Activated CD8-positive, alpha-beta memory T cell treated with anti-CD3 and anti-CD28 coated beads, Interleukin-2, amount 10 ng/mL, durations not matched to agents 7 days and 5 days (primary cell): Measurements from ENCODE around the gene PCF11. TPM values are rescaled to one million over a fixed set of nuclear protein-coding genes. Genes with fewer than 3 reads are reported as not detected.

Source experiments
- ATAC-seq: fragments of 150-1000 bp; cut with Tn5 transposase; one replicate; pipeline ENCODE4 v1.10.0; 2021; ENCODE audit warnings: moderate library complexity
- CTCF ChIA-PET: fragments of 350-600 bp; sonication (Branson Sonifier 250); formaldehyde crosslinking; loops from one replicate; lab custom pipeline; 2021; ENCODE audit warnings: antibody characterized with exemption; lab: Charles Lee
- DNase-seq: peaks from one replicate; pipeline ENCODE4 v3.0.0-alpha.2; 2020
- H3K27ac Mint-ChIP-seq: one replicate; pipeline ENCODE4 v1.8.0; 2021; ENCODE audit warnings: mild to moderate bottlenecking, mixed read lengths
- H3K27me3 Mint-ChIP-seq: one replicate; pipeline ENCODE4 v1.8.0; 2021; ENCODE audit warnings: mixed read lengths
- H3K36me3 Mint-ChIP-seq: one replicate; pipeline ENCODE4 v1.8.0; 2021; ENCODE audit warnings: mild to moderate bottlenecking, mixed read lengths
- H3K4me1 Mint-ChIP-seq: one replicate; pipeline ENCODE4 v1.8.0; 2021; ENCODE audit warnings: mixed read lengths
- H3K4me3 Mint-ChIP-seq: one replicate; pipeline ENCODE4 v1.8.0; 2021; ENCODE audit warnings: mild to moderate bottlenecking, moderate library complexity, mixed read lengths
- H3K9me3 Mint-ChIP-seq: one replicate; pipeline ENCODE4 v1.8.0; 2022; ENCODE audit warnings: low read depth, mixed read lengths
- total RNA-seq, 2 experiments: library from RNA; stranded (reverse); gene quantifications; one replicate each; pipeline ENCODE4 v1.2.3, GENCODE V29; 2021

The PCF11 gene
- 10 to 100 TPM; 71.6 to 85.0 TPM for total RNA-seq

- CTCF ChIA-PET: interaction anchor here (0.9 to 2.7 kb wide), 10 partner anchors 40 to 290 kb away, joined by 3 to 11 read pairs (median 5); partner anchors contain the start of genes DDIAS, PRCP and RAB30
- Mint-ChIP-seq H3K36me3 (peaks cover 43% of the 10 kb centered on the region), H3K27me3 (no peaks in the 10 kb centered on the region), H3K9me3 (no peaks in the 10 kb centered on the region), H3K4me3 (peak within 1 kb of the TSS; percentile 100), H3K4me1 (peaks cover 37% of the 10 kb centered on the region), H3K27ac (peak within 1 kb of the TSS; percentile 99)
- no peak for DNase-seq
- peak; percentile 24 for ATAC-seq
Observed at GRCh38 chr11:83156996-83157593, at the start of gene PCF11. PCF11 (plus strand) TSS chr11:83157131; CDS start chr11:83157440, 309 bp downstream.

- no peaks in the 10 kb centered on the region for H3K9me3 Mint-ChIP-seq
- no peak for ATAC-seq
- no peak overlapping the region for H3K27ac Mint-ChIP-seq
- no peaks in the 10 kb centered on the region for H3K27me3 Mint-ChIP-seq
- no peak for DNase-seq
- CTCF ChIA-PET: interaction anchor here (1.6 kb wide), 1 partner anchor 17 kb away, joined by 4 read pairs; no protein-coding TSS in a partner anchor
- no peak overlapping the region for H3K4me3 Mint-ChIP-seq
- H3K4me1 Mint-ChIP-seq: peaks cover 28% of the 10 kb centered on the region
- peaks cover 9% of the 10 kb centered on the region for H3K36me3 Mint-ChIP-seq
Observed at GRCh38 chr11:83112886-83113285, 44.0 kb upstream of the PCF11 start.

DNA sequence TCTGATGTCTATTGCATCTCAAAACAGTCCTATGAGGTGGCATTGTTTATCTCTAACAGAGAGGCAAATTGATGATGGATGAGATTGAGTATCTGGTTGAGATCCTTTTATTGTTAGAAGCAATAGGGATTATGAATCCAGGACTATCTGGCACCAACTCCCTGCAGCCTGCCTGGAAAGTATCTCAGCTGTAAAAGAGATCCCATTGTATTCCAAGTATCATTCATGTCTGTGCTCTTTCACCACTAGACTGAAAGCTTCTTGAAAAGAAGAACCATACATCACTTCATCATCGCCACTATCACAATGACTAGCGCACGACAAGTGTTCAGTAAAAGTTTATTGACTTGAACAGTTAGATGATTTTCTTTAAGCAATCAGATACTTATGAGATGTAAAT, 41.9 kb upstream of the PCF11 start:
- H3K27ac Mint-ChIP-seq: no peak overlapping the region
- H3K9me3 Mint-ChIP-seq: no peaks in the 10 kb centered on the region
- H3K4me3 Mint-ChIP-seq: no peak overlapping the region

DNA sequence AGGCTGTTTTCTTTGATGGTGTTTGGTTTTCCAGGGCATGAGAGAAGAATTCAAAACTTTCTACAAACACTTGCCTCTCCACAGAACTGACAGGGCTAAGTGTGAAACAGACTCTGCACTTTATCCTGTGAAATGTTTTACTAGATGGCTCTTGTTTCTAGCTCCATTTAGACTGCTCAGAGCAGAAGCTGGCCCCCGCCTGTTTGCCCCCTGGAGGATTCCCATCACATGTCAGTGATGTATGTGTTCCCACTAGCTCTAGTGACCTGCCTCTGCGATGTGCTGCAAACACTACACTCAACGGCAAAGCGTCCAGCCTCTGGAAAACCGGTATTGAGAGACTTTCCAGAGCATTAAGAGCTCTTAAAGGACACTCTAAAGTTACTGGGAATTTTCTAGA, 41.4 kb upstream of the PCF11 start:
- H3K4me3 Mint-ChIP-seq: peak overlapping the region; percentile 56
- peaks cover 9% of the 10 kb centered on the region for H3K36me3 Mint-ChIP-seq
- ATAC-seq (no peak), DNase-seq (no peak)
- no peaks in the 10 kb centered on the region for H3K9me3 Mint-ChIP-seq
- peaks cover 41% of the 10 kb centered on the region for H3K4me1 Mint-ChIP-seq
- no peaks in the 10 kb centered on the region for H3K27me3 Mint-ChIP-seq
- H3K27ac Mint-ChIP-seq: peak overlapping the region; percentile 57
- CTCF ChIA-PET: interaction anchor here (0.7 to 0.9 kb wide), 2 partner anchors 8 to 1150 kb away, joined by 3 to 4 read pairs; no protein-coding TSS in a partner anchor

More for the DNA sequence above, 41.9 kb upstream of the PCF11 start:
- Mint-ChIP-seq H3K36me3 (peaks cover 9% of the 10 kb centered on the region), H3K4me1 (peaks cover 41% of the 10 kb centered on the region), H3K27me3 (no peaks in the 10 kb centered on the region)
- no peak for DNase-seq
- CTCF ChIA-PET: interaction anchor here (0.9 kb wide), 1 partner anchor 8 kb away, joined by 4 read pairs; no protein-coding TSS in a partner anchor
- ATAC-seq: no peak

DNA sequence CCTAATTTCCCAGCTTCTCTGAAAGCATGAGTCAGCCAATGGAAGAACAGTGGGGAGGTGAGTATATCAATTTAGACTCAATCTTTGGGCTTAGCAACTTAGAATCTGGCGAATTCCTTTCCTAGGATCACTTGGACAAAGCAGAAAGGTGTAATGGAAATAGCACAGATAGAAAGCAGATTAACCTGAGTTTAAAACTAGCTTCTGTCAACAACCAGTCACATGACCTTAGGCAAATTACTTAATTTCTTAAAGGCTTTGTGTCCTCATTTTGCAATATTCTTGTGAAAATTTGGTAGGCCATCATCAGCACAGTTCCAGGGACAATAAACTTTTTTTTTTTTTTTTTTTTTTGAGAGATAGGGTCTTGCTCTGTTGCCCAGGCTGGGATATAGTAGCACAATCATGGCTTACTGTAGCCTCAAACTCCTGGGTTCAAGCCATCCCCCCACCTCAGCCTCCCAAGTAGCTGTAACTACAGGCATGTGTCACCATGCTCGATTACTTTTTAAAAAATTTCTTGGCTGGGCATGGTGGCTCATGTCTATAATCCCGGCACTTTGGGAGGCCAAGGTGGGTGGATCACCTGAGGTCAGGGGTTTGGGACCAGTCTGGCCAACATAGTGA, 40.8 kb upstream of the PCF11 start:
- peaks cover 41% of the 10 kb centered on the region for H3K4me1 Mint-ChIP-seq
- H3K27ac Mint-ChIP-seq: peak overlapping the region; percentile 93
- H3K36me3 Mint-ChIP-seq: peaks cover 5% of the 10 kb centered on the region
- H3K4me3 Mint-ChIP-seq: peak overlapping the region; percentile 80
- CTCF ChIA-PET: interaction anchor here (0.7 to 3.0 kb wide), 3 partner anchors 9 to 1149 kb away, joined by 3 to 11 read pairs (median 4); partner anchors contain the start of gene PCF11
- no peak for ATAC-seq
- no peaks in the 10 kb centered on the region for H3K9me3 Mint-ChIP-seq
- DNase-seq: no peak
- H3K27me3 Mint-ChIP-seq: no peaks in the 10 kb centered on the region

DNA sequence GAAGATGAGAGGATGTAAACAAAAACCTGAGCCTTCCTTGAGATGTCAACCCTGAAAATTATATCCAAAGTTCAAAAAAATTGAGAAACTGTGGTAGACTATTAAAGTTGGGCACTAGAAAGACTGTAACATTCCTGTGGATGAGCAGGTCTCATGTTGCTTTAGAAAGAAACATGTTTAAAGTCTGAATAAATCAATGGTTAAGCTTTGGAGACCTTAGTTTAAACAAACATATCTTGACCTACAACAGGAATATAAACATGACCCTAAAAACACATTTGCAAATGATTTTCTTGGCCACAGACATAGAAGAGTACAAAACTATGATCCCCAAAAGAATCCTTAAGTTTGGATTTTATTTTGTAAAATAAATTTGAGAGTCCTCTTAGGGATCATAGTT, 38.1 kb upstream of the PCF11 start:
- H3K27ac Mint-ChIP-seq: peak overlapping the region; percentile 64
- CTCF ChIA-PET: interaction anchor here (1.0 to 3.0 kb wide), 2 partner anchors 37 to 57 kb away, joined by 3 to 11 read pairs; partner anchors contain the start of gene PCF11
- no peak for ATAC-seq

GRCh38 chr11:83119216-83119615, 37.7 kb upstream of the PCF11 start:
- CTCF ChIA-PET: no interaction called here
- ATAC-seq: no peak
- peaks cover 55% of the 10 kb centered on the region for H3K4me1 Mint-ChIP-seq
- H3K9me3 Mint-ChIP-seq: no peaks in the 10 kb centered on the region
- no peak overlapping the region for H3K27ac Mint-ChIP-seq
- no peak for DNase-seq
- H3K36me3 Mint-ChIP-seq: peaks cover 3% of the 10 kb centered on the region
- H3K27me3 Mint-ChIP-seq: no peaks in the 10 kb centered on the region
- no peak overlapping the region for H3K4me3 Mint-ChIP-seq

More for the DNA sequence above, 38.1 kb upstream of the PCF11 start:
- Mint-ChIP-seq H3K9me3 (no peaks in the 10 kb centered on the region), H3K36me3 (peaks cover 3% of the 10 kb centered on the region), H3K4me1 (peaks cover 55% of the 10 kb centered on the region), H3K4me3 (peak overlapping the region; percentile 7), H3K27me3 (no peaks in the 10 kb centered on the region)
- no peak for DNase-seq

DNA sequence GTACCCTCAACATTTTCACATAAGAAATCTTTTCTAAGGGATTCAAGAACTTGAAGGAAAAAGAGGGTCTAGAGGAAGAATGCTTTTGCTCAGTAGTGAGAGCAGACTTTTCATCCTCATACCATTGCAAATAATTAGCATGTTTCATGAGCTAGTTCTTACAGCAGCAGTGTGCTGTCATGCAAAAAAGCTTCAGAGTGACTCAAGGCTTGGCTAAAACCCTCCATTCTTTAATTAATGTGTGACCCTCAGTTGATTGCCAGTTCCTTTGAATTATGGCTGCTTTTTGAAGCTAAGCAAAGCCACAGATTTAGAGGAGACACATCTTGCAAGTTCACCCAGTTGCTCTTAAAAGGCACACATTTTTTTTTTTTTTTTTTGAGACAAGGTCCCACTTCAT, 36.6 kb upstream of the PCF11 start:
- H3K4me3 Mint-ChIP-seq: no peak overlapping the region
- CTCF ChIA-PET: interaction anchor here (0.7 to 0.8 kb wide), 3 partner anchors 28 to 253 kb away, joined by 3 to 5 read pairs (median 3); no protein-coding TSS in a partner anchor
- no peaks in the 10 kb centered on the region for H3K27me3 Mint-ChIP-seq
- DNase-seq (no peak), ATAC-seq (no peak)
- H3K9me3 Mint-ChIP-seq: no peaks in the 10 kb centered on the region
- peaks cover 49% of the 10 kb centered on the region for H3K4me1 Mint-ChIP-seq
- H3K27ac Mint-ChIP-seq: no peak overlapping the region
- peaks cover 2% of the 10 kb centered on the region for H3K36me3 Mint-ChIP-seq

DNA sequence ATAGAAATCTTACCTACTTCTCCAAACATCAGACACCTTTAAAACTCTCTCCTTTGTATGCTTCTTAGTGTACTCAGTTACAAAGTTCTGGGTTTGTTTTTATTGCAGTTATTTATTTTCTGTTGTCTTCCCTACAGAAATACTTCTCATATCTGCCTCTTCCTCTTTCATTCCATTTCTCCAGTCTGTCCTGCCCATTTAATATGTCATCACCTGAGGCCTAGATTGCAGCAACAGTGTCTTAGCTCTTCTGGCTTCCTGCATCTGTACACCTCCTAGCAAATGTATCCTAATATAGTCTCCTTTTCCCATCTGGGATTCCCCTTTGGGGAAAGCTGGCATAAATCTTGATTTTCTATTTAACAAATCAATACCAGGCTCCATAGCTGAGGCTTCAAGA, 34.9 kb upstream of the PCF11 start:
- Mint-ChIP-seq H3K9me3 (no peaks in the 10 kb centered on the region), H3K36me3 (no peaks in the 10 kb centered on the region), H3K4me3 (no peak overlapping the region), H3K27ac (no peak overlapping the region), H3K27me3 (no peaks in the 10 kb centered on the region), H3K4me1 (peaks cover 37% of the 10 kb centered on the region)
- DNase-seq: no peak
- CTCF ChIA-PET: no interaction called here
- ATAC-seq: no peak

DNA sequence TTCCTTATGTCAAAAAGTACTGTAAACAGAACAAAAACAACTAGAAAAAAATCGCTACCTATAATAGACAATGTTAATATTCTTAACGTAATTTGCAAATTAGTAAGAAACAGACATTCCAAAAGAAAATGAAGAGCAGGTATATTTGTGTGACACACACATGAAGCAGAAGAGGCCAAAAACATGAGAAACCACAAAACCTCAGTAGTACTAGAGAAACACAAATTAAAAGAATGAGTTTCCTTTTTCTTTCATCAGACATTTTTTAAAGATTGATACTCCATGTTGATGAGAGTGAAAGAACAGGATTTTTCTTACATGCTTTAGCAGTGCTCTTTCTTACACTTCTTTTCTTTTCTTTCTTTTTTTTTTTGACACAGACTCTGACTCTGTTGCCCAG, 34.2 kb upstream of the PCF11 start:
- ATAC-seq (no peak), DNase-seq (no peak)
- no peaks in the 10 kb centered on the region for H3K27me3 Mint-ChIP-seq
- CTCF ChIA-PET: no interaction called here
- H3K9me3 Mint-ChIP-seq: no peaks in the 10 kb centered on the region
- H3K27ac Mint-ChIP-seq: no peak overlapping the region
- peaks cover 34% of the 10 kb centered on the region for H3K4me1 Mint-ChIP-seq
- no peak overlapping the region for H3K4me3 Mint-ChIP-seq
- H3K36me3 Mint-ChIP-seq: no peaks in the 10 kb centered on the region

- Mint-ChIP-seq H3K4me3 (no peak overlapping the region), H3K4me1 (peaks cover 19% of the 10 kb centered on the region), H3K27ac (no peak overlapping the region), H3K27me3 (no peaks in the 10 kb centered on the region), H3K36me3 (no peaks in the 10 kb centered on the region), H3K9me3 (no peaks in the 10 kb centered on the region)
- ATAC-seq (no peak), DNase-seq (no peak)
- CTCF ChIA-PET: interaction anchor here (0.6 kb wide), 1 partner anchor 26 kb away, joined by 3 read pairs; no protein-coding TSS in a partner anchor
Observed at GRCh38 chr11:83124636-83125424, 32.1 kb upstream of the PCF11 start.

DNA sequence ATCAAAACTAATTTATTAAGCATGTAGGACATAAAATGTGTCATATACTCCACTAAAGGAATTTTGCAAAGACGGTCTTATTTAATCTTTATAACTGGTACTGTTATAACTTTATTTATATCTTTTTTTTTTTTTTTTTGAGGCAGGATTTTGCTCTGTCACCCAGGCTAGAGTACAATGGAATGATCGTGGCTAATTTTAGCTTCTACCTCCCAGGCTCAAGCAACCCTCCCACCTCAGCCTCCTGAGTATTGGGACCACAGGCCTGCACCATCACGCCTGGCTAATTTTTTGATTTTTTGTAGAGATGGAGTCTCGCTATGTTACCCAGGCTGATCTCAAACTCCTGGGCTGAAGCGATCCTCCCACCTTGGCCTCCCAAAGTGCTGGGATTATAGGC, 31.4 kb upstream of the PCF11 start:
- H3K27me3 Mint-ChIP-seq: no peaks in the 10 kb centered on the region
- no peak overlapping the region for H3K4me3 Mint-ChIP-seq
- H3K27ac Mint-ChIP-seq: no peak overlapping the region
- H3K4me1 Mint-ChIP-seq: peaks cover 19% of the 10 kb centered on the region
- DNase-seq: no peak
- no peaks in the 10 kb centered on the region for H3K9me3 Mint-ChIP-seq
- CTCF ChIA-PET: no interaction called here
- no peaks in the 10 kb centered on the region for H3K36me3 Mint-ChIP-seq
- no peak for ATAC-seq

- CTCF ChIA-PET: interaction anchor here (0.7 to 1.2 kb wide), 2 partner anchors 31 to 64 kb away, joined by 3 to 4 read pairs; no protein-coding TSS in a partner anchor
- Mint-ChIP-seq H3K4me3 (no peak overlapping the region), H3K4me1 (peaks cover 13% of the 10 kb centered on the region), H3K27ac (no peak overlapping the region), H3K27me3 (no peaks in the 10 kb centered on the region), H3K9me3 (no peaks in the 10 kb centered on the region), H3K36me3 (no peaks in the 10 kb centered on the region)
- ATAC-seq (no peak), DNase-seq (no peak)
Observed at GRCh38 chr11:83127310-83127637, 29.7 kb upstream of the PCF11 start.
